ENCODE data around the gene DCLK3.

The DCLK3 gene

GRCh38 chr3:36709826-36710365 lies 54.5 kb downstream of the DCLK3 start:
- no peak for DNase-seq (ENCODE audit: low read depth in 2 of 3, low spot score in 2 of 3)

GRCh38 chr3:36709281-36709680 lies 55.1 kb downstream of the DCLK3 start:
- no peak for DNase-seq (ENCODE audit: low read depth in 2 of 3, low spot score in 2 of 3)

- no peak for DNase-seq (ENCODE audit: low read depth in 2 of 3, low spot score in 2 of 3)
Observed at GRCh38 chr3:36707623-36708409, 56.5 kb downstream of the DCLK3 start.

GRCh38 chr3:36705015-36705414 lies 59.3 kb downstream of the DCLK3 start:
- no peak for DNase-seq (ENCODE audit: low read depth in 2 of 3, low spot score in 2 of 3)

GRCh38 chr3:36704280-36704679 lies 60.1 kb downstream of the DCLK3 start:
- no peak for DNase-seq (ENCODE audit: low read depth in 2 of 3, low spot score in 2 of 3)

- DNase-seq (ENCODE audit: low read depth in 2 of 3, low spot score in 2 of 3) = no peak
Observed at GRCh38 chr3:36701249-36701572, 63.1 kb downstream of the DCLK3 start.

- peak in 1 of 3 experiments; percentile 4 for DNase-seq (ENCODE audit: low read depth in 2 of 3, low spot score in 2 of 3)
Observed at GRCh38 chr3:36700537-36701248, 63.7 kb downstream of the DCLK3 start.

GRCh38 chr3:36698314-36698713 lies 66.0 kb downstream of the DCLK3 start:
- no peak for DNase-seq (ENCODE audit: low read depth in 2 of 3, low spot score in 2 of 3)

- DNase-seq (ENCODE audit: low read depth in 2 of 3, low spot score in 2 of 3) = no peak
Observed at GRCh38 chr3:36697229-36698001, 66.9 kb downstream of the DCLK3 start.

- no peak for DNase-seq (ENCODE audit: low read depth in 2 of 3, low spot score in 2 of 3)
Observed at GRCh38 chr3:36696799-36697198, 67.6 kb downstream of the DCLK3 start.

- DNase-seq (ENCODE audit: low read depth in 2 of 3, low spot score in 2 of 3) = no peak
Observed at GRCh38 chr3:36695769-36696137, 68.6 kb downstream of the DCLK3 start.

GRCh38 chr3:36695113-36695768 lies 69.1 kb downstream of the DCLK3 start:
- DNase-seq (ENCODE audit: low read depth in 2 of 3, low spot score in 2 of 3) = no peak

- DNase-seq (ENCODE audit: low read depth in 2 of 3, low spot score in 2 of 3) = no peak
Observed at GRCh38 chr3:36693670-36694069, 70.7 kb downstream of the DCLK3 start.

GRCh38 chr3:36689560-36689959 lies 74.8 kb downstream of the DCLK3 start:
- DNase-seq (ENCODE audit: low read depth in 2 of 3, low spot score in 2 of 3) = no peak

- no peak for DNase-seq (ENCODE audit: low read depth in 2 of 3, low spot score in 2 of 3)
Observed at GRCh38 chr3:36688815-36689214, 75.5 kb downstream of the DCLK3 start.

- DNase-seq (ENCODE audit: low read depth in 2 of 3, low spot score in 2 of 3) = no peak
Observed at GRCh38 chr3:36686516-36686915, 77.8 kb downstream of the DCLK3 start.

GRCh38 chr3:36681867-36682266 lies 82.5 kb downstream of the DCLK3 start:
- no peak for DNase-seq (ENCODE audit: low read depth in 2 of 3, low spot score in 2 of 3)

GRCh38 chr3:36680952-36681351 lies 83.4 kb downstream of the DCLK3 start:
- no peak for DNase-seq (ENCODE audit: low read depth in 2 of 3, low spot score in 2 of 3)

GRCh38 chr3:36679384-36680200 lies 84.8 kb downstream of the DCLK3 start:
- DNase-seq (ENCODE audit: low read depth in 2 of 3, low spot score in 2 of 3) = no peak

- no peak for DNase-seq (ENCODE audit: low read depth in 2 of 3, low spot score in 2 of 3)
Observed at GRCh38 chr3:36678216-36679013, 85.9 kb downstream of the DCLK3 start.
